Activated T-cell treated with anti-CD3 and anti-CD28 coated beads, Interleukin-2, amount 50 U/mL, for 72 hours (primary cell): ENCODE data around the gene DAAM1. TPM values are rescaled to one million over a fixed set of nuclear protein-coding genes. Genes with fewer than 3 reads are reported as not detected.
A peak's percentile ranks its signal among the peaks of the same experiment; 100 is the strongest.

Experiments
- ATAC-seq, 2 donors: fragments of 150-1000 bp; cut with Tn5 transposase; replicated peaks in 1 of 2; 2 replicates each; pipeline ENCODE4 v1.10.0; 2021; ENCODE audit warnings: moderate library complexity in 2 of 2, mild to moderate bottlenecking in 1 of 2
- DNase-seq, 2 donors: peaks; one replicate each; pipeline ENCODE4 v3.0.0; 2021 to 2022; ENCODE audit warnings: mixed read lengths in 1 of 2
- H3K27ac Mint-ChIP-seq: one replicate; pipeline ENCODE4 v1.8.0; 2022; ENCODE audit warnings: mild to moderate bottlenecking, moderate library complexity, mixed read lengths
- H3K27me3 Mint-ChIP-seq: one replicate; pipeline ENCODE4 v1.8.0; 2022; ENCODE audit warnings: low read depth, mixed read lengths
- H3K36me3 Mint-ChIP-seq, 2 donors: one replicate each; pipeline ENCODE4 v1.8.0; 2022; ENCODE audit warnings: mixed read lengths in 2 of 2, mild to moderate bottlenecking in 1 of 2; ENCODE audit not compliant: insufficient read depth in 2 of 2
- H3K4me1 Mint-ChIP-seq: one replicate; pipeline ENCODE4 v1.8.0; 2022; ENCODE audit warnings: low read depth, mixed read lengths
- H3K4me3 Mint-ChIP-seq, 2 donors: one replicate each; pipeline ENCODE4 v1.8.0; 2022; ENCODE audit warnings: mild to moderate bottlenecking in 2 of 2, mixed read lengths in 2 of 2, moderate library complexity in 2 of 2
- H3K9me3 Mint-ChIP-seq, 2 donors: one replicate each; pipeline ENCODE4 v1.8.0; 2022; ENCODE audit warnings: mixed read lengths in 2 of 2
- total RNA-seq, 2 donors: library from RNA; stranded (reverse); gene quantifications; one replicate each; pipeline ENCODE4 v1.2.3, GENCODE V29; 2022

DAAM1 gene
- total RNA-seq, 2 donors from 2014 or later: 7.8 to 14.1 TPM

GRCh38 chr14:59240356-59240755 lies 51.9 kb downstream of the DAAM1 start:
- ATAC-seq (no peak), DNase-seq (no peak)
- Mint-ChIP-seq H3K4me3 (no peak overlapping the region), H3K27me3 (no peaks in the 10 kb centered on the region), H3K9me3 (no peaks in the 10 kb centered on the region), H3K4me1 (peaks cover 15% of the 10 kb centered on the region), H3K36me3 (peaks cover 0 to 1% of the 10 kb centered on the region in 2 donors), H3K27ac (no peak overlapping the region)

DNA sequence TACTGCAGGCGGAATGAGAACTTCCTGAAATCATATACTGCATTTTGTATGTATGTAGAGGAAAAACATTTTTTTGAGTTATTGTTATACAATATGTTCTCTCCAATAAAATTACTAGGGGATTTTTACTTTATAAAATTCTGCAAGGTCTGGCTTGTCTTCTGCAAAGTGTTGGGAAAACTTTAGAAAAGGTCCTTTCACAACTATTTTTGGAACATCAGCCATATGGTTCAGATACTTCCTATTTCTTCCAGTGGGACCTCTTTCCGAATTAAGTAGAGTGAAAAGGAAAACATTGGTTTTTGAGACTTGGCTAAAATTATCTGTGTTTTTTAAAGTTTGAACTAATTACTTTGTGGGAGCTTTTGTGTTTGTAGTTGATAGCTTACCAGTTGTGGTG lies 52.7 kb downstream of the DAAM1 start:
- peaks cover 22% of the 10 kb centered on the region for H3K4me1 Mint-ChIP-seq
- ATAC-seq (no peak), DNase-seq (no peak)
- no peak overlapping the region for H3K27ac Mint-ChIP-seq
- no peaks in the 10 kb centered on the region for H3K27me3 Mint-ChIP-seq
- no peaks in the 10 kb centered on the region for H3K9me3 Mint-ChIP-seq
- no peak overlapping the region for H3K4me3 Mint-ChIP-seq
- H3K36me3 Mint-ChIP-seq: no peaks in the 10 kb centered on the region

- Mint-ChIP-seq H3K36me3 (no peaks in the 10 kb centered on the region), H3K4me1 (peaks cover 25% of the 10 kb centered on the region), H3K9me3 (no peaks in the 10 kb centered on the region), H3K27me3 (no peaks in the 10 kb centered on the region), H3K4me3 (no peak overlapping the region), H3K27ac (no peak overlapping the region)
- DNase-seq: no peak
- no peak for ATAC-seq
Measured at GRCh38 chr14:59243174-59243573, 54.7 kb downstream of the DAAM1 start.

GRCh38 chr14:59244581-59244980 lies 56.1 kb downstream of the DAAM1 start:
- no peaks in the 10 kb centered on the region for H3K36me3 Mint-ChIP-seq
- H3K9me3 Mint-ChIP-seq: no peaks in the 10 kb centered on the region
- no peaks in the 10 kb centered on the region for H3K27me3 Mint-ChIP-seq
- no peak overlapping the region for H3K4me3 Mint-ChIP-seq
- H3K27ac Mint-ChIP-seq: no peak overlapping the region
- H3K4me1 Mint-ChIP-seq: peaks cover 25% of the 10 kb centered on the region
- DNase-seq: no peak
- ATAC-seq: no peak

GRCh38 chr14:59245809-59246295 lies 57.4 kb downstream of the DAAM1 start:
- H3K4me1 Mint-ChIP-seq: peaks cover 18% of the 10 kb centered on the region
- no peak overlapping the region for H3K4me3 Mint-ChIP-seq
- no peaks in the 10 kb centered on the region for H3K27me3 Mint-ChIP-seq
- H3K9me3 Mint-ChIP-seq: no peaks in the 10 kb centered on the region
- ATAC-seq: peak in 1 of 2 donors; percentile 19
- no peak overlapping the region for H3K27ac Mint-ChIP-seq
- DNase-seq: no peak
- no peaks in the 10 kb centered on the region for H3K36me3 Mint-ChIP-seq

GRCh38 chr14:59246566-59246965 lies 58.1 kb downstream of the DAAM1 start:
- Mint-ChIP-seq H3K4me3 (no peak overlapping the region), H3K27me3 (no peaks in the 10 kb centered on the region), H3K4me1 (peaks cover 18% of the 10 kb centered on the region), H3K27ac (no peak overlapping the region), H3K36me3 (no peaks in the 10 kb centered on the region), H3K9me3 (no peaks in the 10 kb centered on the region)
- DNase-seq (no peak), ATAC-seq (no peak)

GRCh38 chr14:59247801-59248584 lies 59.5 kb downstream of the DAAM1 start:
- ATAC-seq (no peak), DNase-seq (no peak)
- Mint-ChIP-seq H3K27ac (no peak overlapping the region), H3K36me3 (no peaks in the 10 kb centered on the region), H3K4me1 (peaks cover 18% of the 10 kb centered on the region), H3K9me3 (no peaks in the 10 kb centered on the region), H3K27me3 (no peaks in the 10 kb centered on the region), H3K4me3 (no peak overlapping the region)

- ATAC-seq (no peak), DNase-seq (no peak)
- H3K4me1 Mint-ChIP-seq: peaks cover 18% of the 10 kb centered on the region
- no peak overlapping the region for H3K27ac Mint-ChIP-seq
- no peaks in the 10 kb centered on the region for H3K9me3 Mint-ChIP-seq
- H3K36me3 Mint-ChIP-seq: no peaks in the 10 kb centered on the region
- no peak overlapping the region for H3K4me3 Mint-ChIP-seq
- H3K27me3 Mint-ChIP-seq: no peaks in the 10 kb centered on the region
Measured at GRCh38 chr14:59249029-59249428, 60.6 kb downstream of the DAAM1 start.

- no peak overlapping the region for H3K27ac Mint-ChIP-seq
- H3K9me3 Mint-ChIP-seq: no peaks in the 10 kb centered on the region
- H3K36me3 Mint-ChIP-seq: no peaks in the 10 kb centered on the region
- DNase-seq: no peak
- ATAC-seq: no peak
- no peaks in the 10 kb centered on the region for H3K27me3 Mint-ChIP-seq
- no peak overlapping the region for H3K4me3 Mint-ChIP-seq
- no peaks in the 10 kb centered on the region for H3K4me1 Mint-ChIP-seq
Measured at GRCh38 chr14:59251811-59252771, 63.6 kb downstream of the DAAM1 start.

GRCh38 chr14:59252772-59253500 lies 64.5 kb downstream of the DAAM1 start:
- DNase-seq: no peak
- Mint-ChIP-seq H3K27me3 (no peaks in the 10 kb centered on the region), H3K9me3 (no peaks in the 10 kb centered on the region), H3K27ac (no peak overlapping the region), H3K36me3 (peaks cover 0 to 1% of the 10 kb centered on the region in 2 donors), H3K4me3 (no peak overlapping the region), H3K4me1 (no peaks in the 10 kb centered on the region)
- no peak for ATAC-seq

- peaks cover 0 to 1% of the 10 kb centered on the region in 2 donors for H3K36me3 Mint-ChIP-seq
- ATAC-seq: no peak
- H3K4me3 Mint-ChIP-seq: no peak overlapping the region
- H3K27me3 Mint-ChIP-seq: no peaks in the 10 kb centered on the region
- no peaks in the 10 kb centered on the region for H3K9me3 Mint-ChIP-seq
- DNase-seq: no peak
- H3K4me1 Mint-ChIP-seq: no peaks in the 10 kb centered on the region
- no peak overlapping the region for H3K27ac Mint-ChIP-seq
Measured at GRCh38 chr14:59253527-59253926, 65.1 kb downstream of the DAAM1 start.

GRCh38 chr14:59254146-59254910 lies 65.9 kb downstream of the DAAM1 start:
- no peaks in the 10 kb centered on the region for H3K4me1 Mint-ChIP-seq
- ATAC-seq (no peak), DNase-seq (no peak)
- no peaks in the 10 kb centered on the region for H3K27me3 Mint-ChIP-seq
- no peak overlapping the region for H3K27ac Mint-ChIP-seq
- no peak overlapping the region for H3K4me3 Mint-ChIP-seq
- peaks cover 0 to 1% of the 10 kb centered on the region in 2 donors for H3K36me3 Mint-ChIP-seq
- H3K9me3 Mint-ChIP-seq: no peaks in the 10 kb centered on the region
